ENCODE data around the gene ADIPOR2.

Gene ADIPOR2

GRCh38 chr12:1777798-1778197 lies 86.9 kb downstream of the ADIPOR2 start:
- no peak for DNase-seq

GRCh38 chr12:1778911-1779310 lies 88.0 kb downstream of the ADIPOR2 start:
- DNase-seq: no peak

- no peak for DNase-seq
Observed at GRCh38 chr12:1779783-1780182, 88.9 kb downstream of the ADIPOR2 start.

GRCh38 chr12:1781772-1782171 lies 90.9 kb downstream of the ADIPOR2 start:
- no peak for DNase-seq

- no peak for DNase-seq
Observed at GRCh38 chr12:1782215-1782614, 91.3 kb downstream of the ADIPOR2 start.

GRCh38 chr12:1787714-1788113 lies 96.8 kb downstream of the ADIPOR2 start:
- no peak for DNase-seq

- no peak for DNase-seq
Observed at GRCh38 chr12:1790444-1790843, 99.6 kb downstream of the ADIPOR2 start.

GRCh38 chr12:1791104-1791841 lies 100.4 kb downstream of the ADIPOR2 start:
- DNase-seq: no peak

GRCh38 chr12:1792406-1792805 lies 101.5 kb downstream of the ADIPOR2 start:
- no peak for DNase-seq

GRCh38 chr12:1793426-1794210 lies 102.7 kb downstream of the ADIPOR2 start:
- no peak for DNase-seq

- no peak for DNase-seq
Observed at GRCh38 chr12:1794440-1795090, 103.7 kb downstream of the ADIPOR2 start.

GRCh38 chr12:1795221-1795784 lies 104.4 kb downstream of the ADIPOR2 start:
- DNase-seq: no peak

GRCh38 chr12:1795785-1796514 lies 105.1 kb downstream of the ADIPOR2 start:
- peak; percentile 86 for DNase-seq

- DNase-seq: no peak
Observed at GRCh38 chr12:1796515-1797010, 105.7 kb downstream of the ADIPOR2 start.

GRCh38 chr12:1797011-1797901 lies 106.4 kb downstream of the ADIPOR2 start:
- peak; percentile 50 for DNase-seq

- DNase-seq: no peak
Observed at GRCh38 chr12:1797991-1798640, 107.2 kb downstream of the ADIPOR2 start.

- no peak for DNase-seq
Observed at GRCh38 chr12:1798641-1799020, 107.8 kb downstream of the ADIPOR2 start.

- no peak for DNase-seq
Observed at GRCh38 chr12:1799051-1799881, 108.4 kb downstream of the ADIPOR2 start.

- no peak for DNase-seq
Observed at GRCh38 chr12:1799882-1800400, 109.1 kb downstream of the ADIPOR2 start.
